Hematopoietic multipotent progenitor cell treated with erythropoietin and hydrocortisone succinate and interleukin-3 and kit ligand, for 17 days (in vitro differentiated cells): ENCODE results near the gene ZNF804A.
"Not testable (repeated sequence)": the region's sequence is repeated elsewhere in the genome, so short reads cannot be mapped to it uniquely, and the experiment has no call there.

ENCODE experiments used
- DNase-seq: peaks from one replicate; pipeline ENCODE4 v3.0.0-alpha.2; 2015; ENCODE audit warnings: low spot score

The ZNF804A gene

DNA sequence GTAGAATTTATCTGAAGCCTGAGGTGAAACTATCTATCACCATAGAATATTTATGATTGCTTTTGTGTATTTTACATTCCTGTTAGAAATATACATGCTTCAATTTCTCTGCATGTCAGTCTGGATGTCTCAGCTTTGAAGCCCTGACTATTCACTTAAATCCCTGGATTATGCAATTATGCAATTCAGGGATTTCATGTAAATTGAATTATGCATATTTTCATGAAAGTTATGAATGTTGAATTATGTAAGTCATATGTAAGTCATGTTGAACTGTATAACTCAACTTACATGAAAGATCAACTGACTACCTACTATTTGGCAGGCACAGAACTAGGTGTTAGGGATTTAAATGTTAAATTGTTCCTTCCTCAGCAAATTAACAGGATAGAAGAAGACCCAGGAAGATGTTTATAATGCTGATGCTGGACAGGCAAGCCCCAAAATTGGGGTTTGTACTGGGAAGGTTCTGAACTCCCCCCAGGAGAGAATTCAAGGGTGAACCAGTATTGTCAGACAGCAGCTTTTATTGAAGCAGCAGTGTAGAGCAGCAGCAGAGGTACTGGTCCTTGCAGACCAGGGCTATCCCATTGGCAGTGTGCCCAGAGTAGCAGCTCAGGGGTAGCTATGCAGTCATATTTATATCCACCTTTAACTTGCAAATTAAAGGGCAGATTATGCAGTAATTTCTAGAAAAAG, 236.5 kb downstream of the ZNF804A start:
- DNase-seq: no peak

DNA sequence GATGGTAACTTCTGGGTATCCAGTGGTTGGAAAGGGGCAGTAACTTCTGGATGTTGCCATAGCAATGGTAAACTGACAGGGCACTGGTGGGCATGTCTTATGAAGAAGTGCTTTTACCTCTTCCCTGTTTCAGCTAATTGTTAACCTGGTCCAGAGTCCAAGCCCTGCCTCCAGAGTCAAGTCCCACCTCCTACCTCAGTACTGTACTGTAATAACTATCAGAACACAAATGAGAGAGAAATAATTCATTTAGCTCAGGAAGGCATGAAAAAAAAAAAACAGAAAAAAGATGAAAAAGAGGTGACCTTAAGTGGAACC, 237.0 kb downstream of the ZNF804A start:
- DNase-seq: no peak

DNA sequence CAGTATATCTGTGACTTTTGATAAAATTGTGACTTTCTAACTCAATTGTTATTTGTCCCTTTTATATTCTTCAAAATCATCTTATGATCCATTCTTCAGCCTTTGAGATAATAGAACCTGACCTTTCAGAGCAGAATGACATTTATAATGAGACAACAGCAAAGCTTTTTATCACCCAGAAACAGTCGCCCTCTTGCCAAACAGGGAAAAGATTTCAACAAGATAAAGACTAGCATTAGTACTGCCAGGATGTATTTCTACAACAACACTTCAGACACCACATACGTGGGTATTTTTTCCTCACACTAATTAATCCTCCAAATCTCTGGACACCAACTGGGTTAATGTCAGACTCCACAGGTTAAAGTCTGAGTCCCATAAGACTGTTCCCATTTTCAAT, 249.0 kb downstream of the ZNF804A start:
- no peak for DNase-seq

DNA sequence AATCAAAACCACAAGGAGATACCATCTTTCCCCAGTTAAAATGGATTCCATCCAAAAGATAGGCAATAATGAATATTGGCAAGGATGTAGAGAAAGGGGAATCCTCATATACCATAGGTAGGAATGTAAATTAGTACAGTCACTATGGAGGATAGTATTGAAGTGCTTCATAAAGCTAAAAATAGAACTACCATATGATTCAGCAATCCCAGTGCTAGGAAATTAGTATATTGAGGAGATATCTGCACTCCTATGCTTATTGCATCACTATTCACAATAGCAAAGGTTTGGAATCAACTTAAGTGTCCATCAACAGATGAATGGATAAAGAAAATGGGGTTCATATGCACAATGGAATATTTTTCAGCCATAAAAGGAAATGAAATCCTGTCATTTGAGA, 251.2 kb downstream of the ZNF804A start:
- no peak for DNase-seq

DNA sequence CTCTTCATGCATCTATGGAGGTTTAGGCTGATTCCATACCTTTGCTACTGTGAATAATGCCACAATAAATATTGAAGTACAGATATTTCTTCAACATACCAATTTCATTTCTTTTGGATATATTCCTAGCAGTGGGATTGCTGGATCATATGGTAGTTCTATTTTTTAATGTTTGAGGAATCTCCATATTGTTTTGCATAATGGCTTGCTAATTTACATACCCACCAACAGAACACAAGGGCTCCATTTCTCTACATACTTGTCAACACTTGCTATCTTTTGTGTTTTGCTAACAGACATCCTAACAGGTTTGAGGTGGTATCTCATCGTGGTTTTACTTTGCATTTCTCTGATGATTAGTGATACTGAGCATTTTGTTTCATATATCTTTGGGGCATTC, 253.2 kb downstream of the ZNF804A start:
- DNase-seq: no peak

DNA sequence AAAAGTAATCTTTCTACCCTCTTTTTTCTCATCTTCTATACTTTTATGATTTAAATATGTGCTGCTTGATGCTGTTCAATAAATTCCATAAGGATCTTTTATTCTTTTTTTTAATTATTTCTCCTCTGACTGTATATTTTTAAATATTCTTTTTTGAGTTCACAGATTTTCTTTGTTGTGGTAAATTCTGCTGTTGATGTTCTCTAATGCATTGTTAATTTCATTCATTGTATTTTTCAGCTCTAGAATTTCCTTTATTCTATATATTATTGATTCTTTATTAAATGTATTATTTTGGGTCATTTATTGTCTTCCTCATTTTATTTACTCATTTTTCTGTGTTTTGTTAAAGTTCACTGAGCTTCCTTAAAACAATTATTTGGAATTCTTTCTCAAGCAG, 260.9 kb downstream of the ZNF804A start:
- DNase-seq: no peak

DNA sequence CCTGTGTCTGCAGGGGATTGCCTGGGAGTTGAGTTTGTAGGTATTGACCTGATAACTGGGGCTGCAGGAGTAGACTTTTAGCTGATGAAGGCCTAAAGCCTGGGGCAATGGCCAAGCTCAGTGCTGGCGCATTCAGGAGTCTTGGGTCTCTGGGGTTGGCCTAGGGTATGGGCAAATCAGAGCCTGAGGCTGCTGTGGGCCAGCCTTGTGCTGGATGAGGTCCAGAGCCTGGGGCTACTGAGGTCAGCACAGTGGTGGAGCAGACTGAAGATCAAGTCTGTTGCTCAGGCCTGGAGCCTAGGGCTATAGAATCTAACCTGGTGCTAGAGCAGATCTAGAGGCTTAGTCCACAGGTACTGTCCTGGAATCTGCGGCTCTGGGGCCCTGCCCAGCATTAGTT, 262.4 kb downstream of the ZNF804A start:
- DNase-seq: no peak

DNA sequence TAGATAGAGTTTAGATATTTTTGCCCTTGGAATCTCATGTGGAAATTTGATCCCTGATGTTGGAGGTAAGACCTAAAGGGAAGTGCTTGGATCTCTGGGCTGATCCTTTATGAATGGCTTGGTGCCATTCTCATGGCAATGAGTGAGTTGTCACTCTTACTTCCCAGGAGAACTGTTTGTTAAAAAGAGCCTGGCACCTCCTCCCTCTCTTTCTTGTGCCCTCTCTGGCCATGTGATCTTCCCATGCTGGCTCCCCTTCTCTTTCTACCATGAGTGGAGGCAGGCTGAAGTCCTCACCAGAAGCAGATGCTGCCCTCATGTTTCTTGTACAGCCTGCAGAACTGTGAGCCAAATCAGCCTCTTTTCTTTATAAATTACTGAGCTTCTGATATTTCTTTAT, 276.9 kb downstream of the ZNF804A start:
- no peak for DNase-seq

DNA sequence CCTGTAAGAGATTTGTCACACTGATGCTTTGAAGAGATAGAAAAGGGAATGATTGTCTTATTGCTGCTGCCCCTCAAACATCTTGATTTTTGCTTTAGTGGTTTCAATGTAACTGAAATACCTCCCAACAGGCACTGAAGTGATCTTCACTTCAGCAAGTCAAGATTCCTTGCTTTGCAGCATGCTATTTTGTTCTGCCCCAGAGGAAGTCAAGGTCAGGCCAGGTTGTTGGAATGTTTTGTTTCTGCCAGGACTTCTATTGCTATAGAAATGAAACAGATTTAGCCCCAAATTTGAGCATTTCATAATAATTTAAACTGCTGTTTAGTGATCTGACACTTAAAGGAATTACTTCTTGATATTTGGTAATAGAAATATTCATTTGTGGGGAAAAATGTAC, 277.6 kb downstream of the ZNF804A start:
- no peak for DNase-seq

DNA sequence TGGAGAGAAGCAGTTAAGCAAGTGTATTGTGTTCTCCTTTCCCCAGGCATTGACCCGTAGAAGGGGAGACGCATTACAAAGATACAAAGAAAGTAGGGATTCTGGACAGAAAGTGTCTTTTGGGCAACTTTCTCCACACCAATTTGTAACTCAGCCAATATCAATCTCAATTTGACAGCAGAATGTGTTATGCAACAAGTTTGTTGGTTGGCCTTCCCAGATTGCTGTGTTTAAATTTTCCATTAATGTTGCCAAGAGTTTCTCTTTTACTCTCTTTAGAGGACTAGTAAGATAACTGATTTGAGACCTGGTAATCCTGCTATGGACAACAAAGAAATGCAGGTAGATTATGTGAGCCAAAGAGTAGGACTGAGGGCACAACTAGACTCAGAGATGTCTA, 279.6 kb downstream of the ZNF804A start:
- no peak for DNase-seq

DNA sequence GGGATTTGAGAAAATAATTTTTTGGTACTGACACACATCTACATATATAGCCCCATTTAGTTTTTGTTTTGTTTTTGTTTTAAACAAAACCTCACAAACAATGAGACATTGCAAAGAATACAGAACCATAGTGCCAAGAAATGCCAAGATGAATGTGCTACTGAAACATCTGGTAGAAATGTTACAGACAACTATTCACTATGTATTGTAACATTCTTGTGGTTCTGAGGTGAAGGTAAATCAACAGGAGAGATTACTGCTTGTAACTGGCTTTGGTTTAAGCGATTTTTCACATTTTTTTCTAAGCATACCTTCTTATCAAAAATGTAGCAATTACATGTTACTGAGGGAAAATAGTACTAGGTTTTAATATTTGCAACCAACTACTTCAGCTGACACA, 281.3 kb downstream of the ZNF804A start:
- no peak for DNase-seq

DNA sequence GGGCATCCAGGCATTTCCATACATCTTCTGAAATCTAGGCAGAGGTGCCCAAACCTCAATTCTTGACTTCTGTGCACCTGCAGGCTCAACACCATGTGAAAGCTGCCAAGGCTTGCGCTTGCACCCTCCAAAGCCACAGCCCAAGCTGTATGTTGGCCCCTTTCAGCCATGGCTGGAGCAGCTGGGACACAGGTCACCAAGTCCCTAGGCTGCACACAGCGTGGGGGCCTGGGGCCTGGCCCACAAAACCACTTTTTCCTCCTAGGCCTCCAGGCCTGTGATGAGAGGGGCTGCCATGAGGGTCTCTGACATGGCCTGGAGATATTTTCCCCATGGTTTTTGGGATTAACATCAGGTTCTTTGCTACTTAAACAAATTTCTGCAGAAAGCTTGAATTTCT, 288.3 kb downstream of the ZNF804A start:
- not testable (repeated sequence) for DNase-seq

DNA sequence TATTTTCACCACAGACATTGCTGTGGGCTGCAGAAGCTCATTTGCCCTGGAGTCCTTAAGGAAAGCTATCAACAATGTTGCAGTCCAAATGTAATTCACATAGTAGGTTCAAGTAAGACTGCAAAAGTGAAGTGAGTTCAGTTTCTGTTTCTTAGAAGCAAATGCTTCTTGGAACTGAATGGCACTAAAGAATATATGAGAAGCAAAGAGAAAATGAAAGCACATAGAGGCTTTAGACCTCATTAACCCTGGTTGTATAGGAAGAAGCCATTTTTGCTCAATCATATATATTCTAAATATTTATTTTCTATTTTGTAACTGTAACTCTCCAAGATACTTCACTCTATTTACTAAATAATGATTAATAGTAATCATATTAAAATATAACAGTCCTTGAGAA, 292.0 kb downstream of the ZNF804A start:
- DNase-seq: no peak

DNA sequence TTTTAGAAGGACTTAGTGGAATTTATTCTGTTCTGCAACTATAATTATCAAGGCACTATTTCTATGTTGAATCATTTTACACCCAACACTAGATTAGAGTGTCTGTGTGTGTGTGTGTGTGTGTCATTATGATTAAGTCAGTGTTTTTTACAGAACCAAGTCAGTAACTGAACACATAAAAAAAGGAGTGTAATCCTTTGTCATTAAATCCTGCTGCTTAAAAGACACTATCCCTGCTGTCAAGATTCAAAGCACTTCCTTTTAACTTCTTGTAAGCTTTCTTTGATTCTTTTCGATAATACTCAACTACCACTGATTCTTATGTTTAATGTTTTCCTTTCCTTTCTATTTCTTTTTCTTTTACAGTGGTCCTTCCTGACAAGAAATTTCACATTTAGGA, 306.7 kb downstream of the ZNF804A start:
- no peak for DNase-seq

DNA sequence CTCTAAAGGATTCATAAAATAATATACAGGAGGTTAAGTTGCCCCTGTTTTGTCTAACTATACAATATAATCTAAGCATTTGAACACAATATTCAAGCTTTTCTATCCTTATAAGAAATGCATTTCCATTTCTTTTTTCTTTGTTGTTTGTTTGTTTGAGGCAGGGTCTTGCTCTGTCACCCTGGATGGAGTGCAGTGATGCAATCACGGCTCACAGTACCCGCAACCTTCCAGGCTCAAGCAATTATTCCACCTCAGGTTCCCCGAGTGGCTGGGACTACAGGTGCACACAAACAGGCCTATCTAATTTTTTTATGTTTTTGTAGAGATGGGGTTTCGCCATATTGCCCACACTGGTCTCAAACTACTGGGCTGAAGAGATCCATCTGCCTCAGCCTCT, 307.8 kb downstream of the ZNF804A start:
- DNase-seq: no peak

DNA sequence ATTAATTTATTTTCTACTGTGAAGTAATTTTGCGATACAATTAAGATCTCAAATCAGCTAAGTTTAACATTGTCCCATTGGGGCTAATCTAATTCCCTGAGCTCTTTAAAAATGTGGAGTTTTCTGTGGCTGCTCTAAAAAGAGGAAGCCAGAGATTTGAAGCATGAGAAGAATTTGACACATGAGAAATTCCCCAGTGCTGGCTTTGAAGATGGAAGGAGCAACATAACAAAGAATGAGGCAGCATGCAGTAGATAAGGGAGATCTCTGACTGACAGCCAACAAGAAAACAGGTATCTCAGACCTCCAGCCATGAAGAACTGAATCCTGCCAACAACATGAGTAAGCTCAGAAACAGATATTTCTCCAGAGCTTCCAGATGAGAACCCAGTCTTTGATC, 308.4 kb downstream of the ZNF804A start:
- no peak for DNase-seq

DNA sequence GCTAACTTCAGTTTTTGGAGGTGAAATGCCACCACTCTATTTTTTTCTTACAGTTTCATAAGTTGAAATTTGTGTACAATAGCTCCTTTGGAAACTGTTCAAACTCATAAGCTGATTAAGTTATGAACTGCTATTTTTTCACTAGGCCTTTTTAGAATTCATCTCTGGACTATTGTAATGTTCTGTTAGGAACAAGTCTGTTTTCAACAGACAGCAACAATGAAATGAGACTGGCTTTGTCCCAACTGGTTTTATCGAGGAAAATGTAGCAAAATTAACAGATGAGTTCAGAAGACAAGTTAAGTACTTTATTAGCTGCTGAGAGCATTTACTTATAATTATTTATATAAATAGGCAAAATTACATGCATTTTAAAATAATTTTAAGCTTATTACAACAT, 310.6 kb downstream of the ZNF804A start:
- DNase-seq: no peak

DNA sequence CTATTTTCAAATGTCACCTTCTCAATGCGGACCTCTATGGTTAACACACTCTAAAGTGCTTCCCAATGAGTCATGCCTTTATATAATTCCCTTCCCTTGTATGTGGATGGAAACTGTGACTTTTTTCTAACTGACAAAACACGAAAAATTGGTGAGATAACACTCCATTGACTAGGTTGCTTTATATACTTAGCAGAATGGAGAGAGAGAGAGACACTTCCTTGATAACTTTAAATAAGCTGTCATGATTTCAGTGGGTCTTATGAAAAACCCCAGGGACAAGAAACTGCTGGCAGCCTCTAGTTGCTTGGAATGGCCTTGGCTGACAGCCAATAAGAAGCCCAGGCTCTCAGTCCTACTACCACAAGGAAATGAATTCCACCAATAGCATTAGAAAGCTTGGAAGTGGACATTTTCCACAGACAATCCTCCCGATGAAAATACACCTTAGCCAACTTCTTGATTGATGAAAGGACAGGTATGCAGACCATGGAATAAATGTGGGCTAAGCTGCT, 322.2 kb downstream of the ZNF804A start:
- DNase-seq: no peak

DNA sequence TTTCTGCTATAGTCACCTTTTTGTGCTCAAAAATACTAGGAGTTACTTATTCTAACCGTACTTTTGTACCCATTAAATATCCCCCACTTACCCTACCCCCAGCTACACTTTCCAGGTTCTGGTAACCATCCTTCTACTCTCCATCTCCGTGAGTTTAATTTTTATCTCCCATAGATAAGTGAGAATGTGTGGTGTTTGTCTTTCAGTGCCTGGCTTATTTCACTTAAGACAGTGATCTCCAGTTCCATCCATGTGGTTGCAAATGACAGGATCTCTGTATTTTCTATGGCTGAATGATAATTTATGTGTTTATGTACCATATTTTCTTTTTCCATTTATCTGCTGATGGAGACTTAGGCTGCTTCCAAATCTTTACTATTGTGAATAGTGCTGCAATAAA, 323.3 kb downstream of the ZNF804A start:
- DNase-seq: no peak

DNA sequence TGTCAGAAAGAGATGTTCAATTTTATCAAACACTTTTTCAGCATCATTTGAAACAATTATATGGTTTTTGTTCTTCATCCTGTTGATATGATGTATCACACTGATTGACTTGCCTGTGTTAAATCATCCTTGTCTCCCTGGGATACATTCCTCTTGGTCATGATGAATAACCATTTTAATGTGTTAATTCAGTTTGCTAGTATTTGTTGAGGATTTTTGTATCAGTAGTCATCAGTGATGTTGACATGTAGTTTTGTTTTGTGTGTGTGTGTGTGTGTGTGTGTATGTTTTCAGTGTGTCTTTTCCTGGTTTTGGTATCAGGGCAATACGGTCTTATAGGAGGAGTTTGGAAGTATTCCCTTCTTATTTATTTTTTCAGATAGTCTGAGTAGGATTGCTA, 325.4 kb downstream of the ZNF804A start:
- DNase-seq: no peak

DNA sequence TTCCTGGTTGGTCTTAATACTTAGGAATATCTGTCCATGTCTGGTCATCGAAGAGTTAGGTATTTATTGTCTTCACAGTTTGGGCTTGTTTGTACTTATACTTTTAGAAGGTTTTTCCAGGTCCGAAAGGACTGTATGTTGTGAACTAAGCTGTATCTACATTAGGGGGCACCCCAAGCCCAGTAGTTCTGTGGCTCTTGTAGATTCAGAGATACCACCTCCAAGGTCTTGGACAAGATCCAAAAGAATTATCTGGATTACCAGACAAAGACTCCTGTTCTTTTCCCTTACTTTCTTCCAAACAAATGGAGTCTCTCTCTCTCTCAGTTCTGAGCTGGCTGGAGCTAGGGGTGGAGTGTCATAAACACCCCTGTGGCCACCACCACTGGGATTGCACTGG, 328.7 kb downstream of the ZNF804A start:
- DNase-seq: no peak

DNA sequence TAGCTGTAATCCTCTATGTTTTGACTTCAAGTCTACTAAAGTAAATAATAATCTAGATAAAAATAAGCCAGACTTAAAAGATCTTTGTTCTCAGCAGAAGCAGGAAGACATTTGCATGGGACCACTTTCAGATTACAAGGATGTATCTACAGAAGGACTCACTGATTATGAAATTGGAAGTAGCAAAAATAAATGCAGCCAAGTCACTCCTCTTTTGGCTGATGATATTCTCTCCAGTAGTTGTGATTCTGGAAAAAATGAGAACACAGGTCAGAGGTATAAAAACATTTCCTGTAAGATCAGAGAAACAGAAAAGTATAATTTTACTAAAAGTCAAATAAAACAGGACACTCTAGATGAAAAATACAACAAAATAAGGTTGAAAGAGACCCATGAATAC, 338.4 kb downstream of the ZNF804A start:
- DNase-seq: no peak

DNA sequence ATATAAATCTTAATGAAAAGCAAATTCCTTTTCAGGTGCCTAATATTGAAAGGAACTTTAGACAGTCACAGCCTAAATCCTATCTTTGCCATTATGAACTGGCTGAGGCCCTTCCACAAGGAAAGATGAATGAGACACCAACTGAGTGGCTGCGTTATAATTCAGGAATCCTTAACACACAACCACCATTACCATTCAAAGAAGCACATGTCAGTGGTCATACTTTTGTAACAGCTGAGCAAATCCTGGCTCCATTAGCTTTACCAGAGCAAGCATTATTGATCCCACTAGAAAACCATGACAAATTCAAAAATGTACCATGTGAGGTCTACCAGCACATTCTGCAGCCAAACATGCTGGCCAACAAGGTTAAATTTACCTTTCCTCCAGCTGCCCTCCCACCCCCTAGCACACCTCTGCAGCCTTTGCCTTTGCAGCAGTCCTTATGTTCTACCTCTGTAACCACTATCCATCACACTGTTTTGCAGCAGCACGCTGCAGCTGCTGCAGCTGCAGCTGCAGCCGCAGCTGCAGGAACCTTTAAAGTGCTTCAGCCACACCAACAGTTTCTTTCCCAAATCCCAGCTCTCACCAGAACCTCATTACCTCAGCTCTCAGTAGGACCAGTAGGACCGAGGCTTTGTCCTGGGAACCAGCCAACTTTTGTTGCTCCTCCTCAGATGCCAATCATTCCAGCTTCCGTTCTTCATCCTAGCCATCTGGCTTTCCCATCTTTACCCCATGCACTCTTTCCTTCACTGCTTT, 340.1 kb downstream of the ZNF804A start:
- DNase-seq: no peak

DNA sequence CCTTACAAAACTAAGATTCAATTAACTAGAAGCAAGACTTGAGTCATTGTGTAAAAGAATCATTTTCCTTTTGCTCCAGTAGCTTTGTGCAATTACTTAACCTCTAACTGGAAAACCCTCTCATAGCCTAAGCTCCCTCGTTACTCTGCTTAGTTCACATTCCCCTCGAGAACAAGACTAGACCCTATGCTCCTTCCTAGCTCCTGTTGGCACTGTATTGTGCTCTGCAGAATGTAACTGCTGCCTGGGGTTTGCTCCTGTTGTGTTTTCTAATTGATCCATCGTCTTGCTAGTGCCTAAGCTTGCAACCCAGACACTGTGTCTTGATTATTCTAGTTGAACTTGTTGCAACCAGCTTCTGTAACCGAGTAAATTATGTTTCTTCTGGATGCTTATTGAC, 347.0 kb downstream of the ZNF804A start:
- no peak for DNase-seq
